CD4-positive, alpha-beta T cell treated with Interleukin-6 for 4 hours (primary cell): ENCODE measurements around the gene RMRP.
"Not testable (repeated sequence)": the region's sequence is repeated elsewhere in the genome, so short reads cannot be mapped to it uniquely, and the experiment has no call there.

ENCODE experiments used
- DNase-seq: peaks from one replicate; pipeline ENCODE4 v3.0.0-alpha.2; 2020; ENCODE audit warnings: mixed read lengths

RMRP gene

GRCh38 chr9:35664531-35665470 lies 7.0 kb upstream of the RMRP start, which contains the start of gene ARHGEF39:
Gene ARHGEF39, minus strand, starts transcription at chr9:35665195. Its CDS starts 26 bp downstream, at chr9:35665169.
- DNase-seq, result peak; percentile 70

DNA sequence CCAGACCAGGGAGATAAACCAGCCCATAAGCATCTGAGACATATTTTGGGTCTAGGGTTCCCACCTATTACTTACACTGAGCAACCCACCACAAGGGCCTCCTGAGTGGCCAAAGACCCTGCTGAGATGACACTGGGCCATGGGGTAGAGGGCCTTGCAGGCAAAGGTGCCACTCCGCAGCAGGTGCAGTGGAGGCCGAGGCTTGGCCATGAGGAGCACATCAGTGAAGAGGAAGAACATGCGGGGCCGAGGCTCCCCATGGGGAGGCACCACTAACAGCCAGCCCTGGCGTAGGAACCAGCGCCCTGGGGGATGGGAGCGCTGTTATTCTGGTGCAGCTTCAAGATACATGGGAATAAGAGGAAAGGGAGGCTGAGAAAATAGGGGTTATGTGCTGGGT lies 4.6 kb upstream of the RMRP start:
- no peak for DNase-seq

- DNase-seq, result peak; percentile 67
These were observed 4.0 kb upstream of the RMRP start for GRCh38 chr9:35661756-35662350.

GRCh38 chr9:35660966-35661415 lies 3.2 kb upstream of the RMRP start:
- no peak for DNase-seq

DNA sequence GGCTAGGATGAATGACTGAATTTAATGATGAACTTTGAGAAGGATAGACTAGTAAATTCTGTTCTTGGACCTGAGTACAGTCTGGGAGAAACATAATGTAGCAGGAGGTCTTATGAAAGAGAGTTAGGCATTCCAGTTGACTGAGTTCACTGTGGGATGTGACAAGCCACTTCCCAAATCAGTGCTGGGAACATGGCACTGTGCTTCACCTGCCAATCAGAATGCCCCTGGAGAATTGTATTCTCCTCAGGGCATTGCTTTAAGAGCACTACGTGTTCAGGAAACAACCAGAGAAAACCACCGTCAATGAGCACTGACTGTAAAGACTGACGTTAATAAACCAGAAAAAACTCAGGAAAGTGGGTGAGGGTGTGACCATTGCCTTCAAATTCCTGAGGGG lies 1.5 kb upstream of the RMRP start:
- DNase-seq, result no peak

DNA sequence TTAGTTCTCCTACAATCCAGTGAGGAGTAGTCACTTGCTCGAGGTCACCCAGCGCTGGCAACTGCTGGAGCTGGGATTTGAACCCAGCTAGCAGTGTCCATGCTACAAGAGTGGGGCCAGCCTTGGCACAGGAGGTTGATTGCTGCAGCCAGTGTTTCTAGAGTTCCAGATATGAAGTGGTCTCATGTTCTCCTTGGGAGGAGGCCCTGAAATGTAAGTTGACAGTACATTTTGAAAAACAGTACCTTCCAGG lies 1.1 kb upstream of the RMRP start:
- DNase-seq, result peak; percentile 20

GRCh38 chr9:35658137-35658967 lies 533 bp upstream of the RMRP start, which contains the start of gene CCDC107:
Gene CCDC107, plus strand, starts transcription at chr9:35658292. Its CDS starts 88 bp downstream, at chr9:35658380.
- DNase-seq, result peak; percentile 85

DNA sequence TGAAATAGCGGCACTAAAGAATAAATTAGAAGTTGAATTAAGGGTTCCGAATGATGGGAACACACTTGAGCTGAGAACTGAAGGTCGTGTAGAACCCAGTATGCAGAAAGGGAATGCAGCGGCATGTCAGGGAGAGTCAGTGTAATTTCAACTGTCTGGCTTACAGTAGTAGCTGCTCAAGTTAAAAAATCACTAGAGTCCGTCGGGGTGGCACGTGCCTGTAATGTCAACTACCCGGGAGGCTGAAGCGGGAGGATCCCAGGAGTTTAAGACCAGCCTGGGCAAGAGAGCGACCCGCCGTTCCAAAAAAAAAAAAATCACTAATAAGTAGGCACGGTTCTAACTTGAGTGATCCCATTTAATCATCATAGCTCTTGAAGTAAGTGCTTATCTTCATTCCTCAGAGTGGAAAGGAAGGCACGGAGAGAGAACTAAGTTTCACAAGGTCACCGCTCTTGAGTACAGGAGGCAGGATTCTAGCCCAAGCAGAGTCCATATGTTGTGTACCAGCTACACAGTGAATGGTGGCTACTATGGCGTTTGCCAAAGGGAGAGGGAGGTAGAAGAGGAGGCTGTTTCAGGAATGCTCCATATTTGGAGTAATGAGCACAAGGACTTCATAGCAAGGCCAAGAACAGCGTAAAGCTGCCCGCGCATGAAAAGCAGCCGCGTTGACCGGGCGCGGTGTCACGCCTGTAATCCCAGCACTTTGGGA lies 831 bp downstream of the RMRP start:
- DNase-seq, result peak; percentile 13

GRCh38 chr9:35656348-35656747 lies 1.5 kb downstream of the RMRP start:
- DNase-seq, result no peak

- DNase-seq, result no peak
These were observed 4.2 kb downstream of the RMRP start for GRCh38 chr9:35653611-35654010.

DNA sequence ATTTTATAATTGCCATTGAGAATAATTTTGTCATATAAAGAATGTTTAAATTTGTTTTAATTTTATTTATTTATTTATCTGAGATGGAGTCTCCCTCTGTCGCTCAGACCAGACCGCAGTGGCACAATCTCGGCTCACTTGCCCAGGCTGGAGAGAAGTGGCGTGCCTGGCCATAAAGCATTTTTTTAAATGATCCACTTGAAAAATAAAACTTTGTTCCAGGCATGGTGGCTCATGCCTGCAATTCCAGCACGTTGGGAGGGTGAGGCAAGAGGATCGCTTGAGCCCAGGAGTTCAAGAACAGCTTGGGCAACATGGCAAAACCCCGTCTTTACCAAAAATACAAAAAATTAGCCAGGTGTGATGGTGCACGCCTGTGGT lies 5.0 kb downstream of the RMRP start:
- no peak for DNase-seq

DNA sequence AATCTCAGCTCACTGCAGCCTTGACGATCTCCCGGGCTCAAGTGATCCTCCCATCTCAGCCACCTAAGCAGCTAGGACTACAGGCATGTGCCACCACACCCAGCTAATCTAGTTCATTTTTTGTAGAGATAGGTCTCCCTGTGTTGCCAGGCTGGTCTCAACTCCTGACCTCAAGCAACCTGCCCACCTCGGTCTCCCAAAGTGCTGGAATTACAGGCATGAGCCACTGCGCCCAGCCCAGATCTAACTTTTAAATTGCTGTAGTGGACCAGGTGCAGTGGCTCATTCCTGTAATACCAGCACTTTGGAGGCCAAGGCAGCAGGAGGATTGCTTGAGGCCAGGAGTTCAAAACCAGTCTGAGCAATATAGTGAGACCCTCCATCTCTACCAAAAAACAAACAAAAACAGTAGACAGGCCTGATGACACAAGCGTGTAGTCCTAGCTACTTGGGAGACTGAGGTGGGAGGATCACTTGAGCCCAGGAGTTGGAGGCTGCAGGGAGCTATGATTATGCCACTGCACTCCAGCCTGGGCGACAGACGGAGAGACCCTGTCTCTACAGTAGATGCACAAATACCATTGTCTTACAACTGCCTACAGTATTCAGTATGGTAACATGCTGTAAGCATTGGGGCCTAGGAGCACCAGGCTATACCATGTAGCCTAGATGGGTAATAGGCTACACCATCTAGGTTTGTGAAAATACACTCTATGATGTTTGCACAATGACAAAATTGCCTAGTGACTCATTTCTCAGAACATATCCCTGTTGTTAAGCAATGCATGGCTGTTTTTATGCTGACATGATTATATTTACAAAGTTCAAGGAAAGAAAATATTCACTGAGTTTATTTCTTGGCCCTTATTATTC lies 5.6 kb downstream of the RMRP start:
- DNase-seq, result no peak

- DNase-seq, result peak; percentile 65
These were observed 7.3 kb downstream of the RMRP start, which contains the start of gene SIT1 for GRCh38 chr9:35650341-35651158. Gene SIT1, minus strand, starts transcription at chr9:35650931. Its CDS starts 78 bp downstream, at chr9:35650853.

DNA sequence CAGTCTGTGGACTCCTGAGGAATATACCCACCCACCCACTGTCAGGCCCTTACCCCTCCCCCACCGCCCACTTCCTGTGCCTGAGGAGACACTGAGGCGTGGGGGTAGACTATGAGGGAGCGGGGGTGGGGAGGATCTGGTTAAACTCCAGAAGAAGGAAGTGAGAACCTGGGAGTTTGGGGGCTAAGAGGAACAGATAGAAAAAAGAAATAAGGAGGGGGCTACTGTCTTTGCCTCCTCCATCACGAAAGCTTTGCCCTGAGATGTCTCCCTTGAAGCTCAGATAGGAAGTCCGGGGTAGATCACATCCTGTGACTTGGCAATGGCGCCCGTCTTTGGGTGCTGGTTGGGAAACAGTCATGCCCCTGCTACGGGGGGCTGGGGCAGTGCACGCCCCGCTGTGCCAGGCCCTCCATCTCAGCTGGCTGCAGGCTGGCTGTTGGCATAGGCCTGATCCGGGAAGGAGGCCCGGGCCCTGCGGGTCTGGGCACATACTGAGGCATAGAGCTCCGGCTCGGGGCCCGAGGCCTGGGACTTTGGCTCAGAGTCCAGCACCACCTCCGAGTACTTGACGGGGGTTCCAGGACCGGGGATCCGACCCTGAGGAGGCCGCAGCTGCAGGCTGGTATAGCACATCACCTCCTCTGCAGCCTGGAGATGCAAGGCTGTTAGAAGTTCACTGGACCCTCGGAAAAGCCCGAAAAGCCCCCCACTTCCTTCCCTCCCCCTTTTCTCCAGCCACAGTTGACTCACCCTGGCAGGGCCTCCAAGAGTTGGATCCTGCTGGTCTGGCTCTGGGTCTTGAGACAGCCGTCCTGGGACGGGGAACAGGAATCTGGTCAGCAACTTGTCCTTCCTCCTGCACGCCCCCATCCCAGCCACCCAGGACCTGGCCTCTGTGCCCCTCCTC lies 8.1 kb downstream of the RMRP start:
- DNase-seq, result peak; percentile 70

GRCh38 chr9:35646533-35647265 lies 11.1 kb downstream of the RMRP start:
- DNase-seq, result peak; percentile 90

DNA sequence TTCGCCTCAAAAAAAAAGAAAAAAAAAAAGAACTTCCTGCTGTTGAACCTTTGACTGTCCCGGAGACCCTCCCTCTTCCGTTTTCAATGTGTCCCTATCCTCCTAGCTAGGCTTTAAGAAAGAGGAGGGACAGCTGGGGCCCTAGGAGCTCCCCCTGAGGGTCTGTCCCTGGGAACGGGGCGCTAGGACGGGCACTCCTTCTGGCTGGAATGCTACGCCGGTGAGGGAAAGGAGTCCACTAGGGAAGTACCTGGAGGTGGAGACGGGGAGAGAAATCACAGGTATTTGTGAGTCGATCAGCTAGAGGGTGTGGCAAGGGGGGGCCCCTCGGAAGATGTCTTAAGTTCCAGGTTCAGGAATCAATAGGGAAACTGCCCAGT lies 11.7 kb downstream of the RMRP start:
- peak; percentile 39 for DNase-seq

DNA sequence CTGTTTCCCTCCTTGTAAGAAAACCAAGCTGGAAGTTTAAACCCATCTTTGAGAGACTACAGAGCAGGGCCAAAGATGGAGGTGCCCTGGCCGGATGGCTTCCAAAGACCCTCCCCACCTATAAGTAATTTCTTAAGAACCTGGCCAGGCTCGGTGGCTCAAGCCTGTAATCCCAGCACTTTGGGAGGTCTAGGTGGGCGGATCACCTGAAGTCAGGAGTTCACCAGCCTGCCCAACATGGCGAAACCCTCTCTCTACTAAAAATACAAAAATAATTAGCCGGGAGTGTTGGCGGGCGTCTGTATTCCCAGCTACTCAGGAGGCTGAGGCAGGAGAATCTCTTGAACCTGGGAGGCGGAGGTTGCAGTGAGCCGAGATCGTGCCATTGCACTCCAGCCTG lies 12.1 kb downstream of the RMRP start:
- not testable (repeated sequence) for DNase-seq

- DNase-seq, result no peak
These were observed 14.8 kb downstream of the RMRP start for GRCh38 chr9:35643046-35643445.

DNA sequence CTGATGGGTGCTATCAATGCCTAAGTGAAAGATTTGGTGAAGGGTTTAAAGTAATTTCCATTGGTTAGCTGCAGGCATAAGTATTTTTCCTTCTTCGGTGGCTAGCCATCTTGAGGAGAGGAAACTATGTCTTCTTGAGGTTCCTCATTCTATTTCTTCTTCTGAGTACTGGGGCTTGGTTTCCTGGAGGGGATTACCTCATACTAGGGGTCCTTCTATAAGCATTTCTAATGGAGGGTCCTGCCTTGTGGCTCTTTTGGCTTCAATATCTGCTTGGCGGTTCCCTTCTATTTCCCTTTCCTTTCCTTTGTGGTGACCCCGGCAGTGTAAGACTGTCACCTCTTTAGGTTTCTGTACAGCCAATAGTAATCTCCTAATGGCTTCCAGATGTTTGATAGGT lies 16.3 kb downstream of the RMRP start:
- not testable (repeated sequence) for DNase-seq
